ENCODE data around the gene TCF7L2.

The TCF7L2 gene

GRCh38 chr10:113067501-113067900 is 117.5 kb downstream of the TCF7L2 start:
- DNase-seq (ENCODE audit: low read depth) = no peak

- no peak for DNase-seq (ENCODE audit: low read depth)
Measured at GRCh38 chr10:113068178-113068890, 118.3 kb downstream of the TCF7L2 start.

GRCh38 chr10:113069595-113069994 is 119.5 kb downstream of the TCF7L2 start:
- DNase-seq (ENCODE audit: low read depth) = no peak

- no peak for DNase-seq (ENCODE audit: low read depth)
Measured at GRCh38 chr10:113071446-113071845, 121.4 kb downstream of the TCF7L2 start.

GRCh38 chr10:113073549-113074189 is 123.6 kb downstream of the TCF7L2 start:
- no peak for DNase-seq (ENCODE audit: low read depth)

GRCh38 chr10:113076949-113077348 is 126.9 kb downstream of the TCF7L2 start:
- no peak for DNase-seq (ENCODE audit: low read depth)

- no peak for DNase-seq (ENCODE audit: low read depth)
Measured at GRCh38 chr10:113078282-113078907, 128.3 kb downstream of the TCF7L2 start.

GRCh38 chr10:113080061-113080924 is 130.2 kb downstream of the TCF7L2 start:
- no peak for DNase-seq (ENCODE audit: low read depth)

- DNase-seq (ENCODE audit: low read depth) = no peak
Measured at GRCh38 chr10:113080925-113081229, 130.8 kb downstream of the TCF7L2 start.

GRCh38 chr10:113084031-113084430 is 134.0 kb downstream of the TCF7L2 start:
- no peak for DNase-seq (ENCODE audit: low read depth)

- no peak for DNase-seq (ENCODE audit: low read depth)
Measured at GRCh38 chr10:113085776-113086175, 135.7 kb downstream of the TCF7L2 start.

- DNase-seq (ENCODE audit: low read depth) = no peak
Measured at GRCh38 chr10:113086282-113086681, 136.2 kb downstream of the TCF7L2 start.

- no peak for DNase-seq (ENCODE audit: low read depth)
Measured at GRCh38 chr10:113087165-113088029, 137.3 kb downstream of the TCF7L2 start.

- DNase-seq (ENCODE audit: low read depth) = no peak
Measured at GRCh38 chr10:113088194-113088593, 138.1 kb downstream of the TCF7L2 start.

- no peak for DNase-seq (ENCODE audit: low read depth)
Measured at GRCh38 chr10:113089551-113089950, 139.5 kb downstream of the TCF7L2 start.

- no peak for DNase-seq (ENCODE audit: low read depth)
Measured at GRCh38 chr10:113091920-113092319, 141.9 kb downstream of the TCF7L2 start.

- no peak for DNase-seq (ENCODE audit: low read depth)
Measured at GRCh38 chr10:113093188-113094113, 143.4 kb downstream of the TCF7L2 start.

GRCh38 chr10:113094114-113094486 is 144.1 kb downstream of the TCF7L2 start:
- no peak for DNase-seq (ENCODE audit: low read depth)

GRCh38 chr10:113095419-113096127 is 145.5 kb downstream of the TCF7L2 start:
- no peak for DNase-seq (ENCODE audit: low read depth)

All from activated T-cell treated with anti-CD3 and anti-CD28 coated beads for 48 hours (primary cell).